DMS53 treated with DMSO at 0.1 percent for 48 hours (cell line): ENCODE measurements around the gene ZNF26.
"Not testable (repeated sequence)": the region's sequence is repeated elsewhere in the genome, so short reads cannot be mapped to it uniquely, and the experiment has no call there.

Experiments used
- DNase-seq: peaks from one replicate; lab custom pipeline; 2025; ENCODE audit not compliant: unreplicated experiment; lab: John Stamatoyannopoulos, UW

The ZNF26 gene

GRCh38 chr12:132955094-132956010 lies 30.8 kb upstream of the ZNF26 start:
- peak; percentile 15 for DNase-seq

- DNase-seq = peak; percentile 64
Observed at GRCh38 chr12:132956011-132956788, 30.0 kb upstream of the ZNF26 start, which contains the start of gene ZNF605. Gene ZNF605 (minus strand): TSS chr12:132956306. CDS start chr12:132945635, 10,671 bp downstream.

- DNase-seq = not testable (repeated sequence)
Observed at GRCh38 chr12:132961790-132962189, 24.4 kb upstream of the ZNF26 start.

GRCh38 chr12:132963947-132964346 lies 22.2 kb upstream of the ZNF26 start:
- DNase-seq = not testable (repeated sequence)

GRCh38 chr12:132965796-132966195 lies 20.4 kb upstream of the ZNF26 start:
- DNase-seq = no peak

GRCh38 chr12:132966676-132967415 lies 19.3 kb upstream of the ZNF26 start:
- DNase-seq = no peak

- DNase-seq = no peak
Observed at GRCh38 chr12:132967736-132968135, 18.4 kb upstream of the ZNF26 start.

- DNase-seq = no peak
Observed at GRCh38 chr12:132972374-132972773, 13.8 kb upstream of the ZNF26 start.

- peak; percentile 47 for DNase-seq
Observed at GRCh38 chr12:132976870-132977269, 9.3 kb upstream of the ZNF26 start.

GRCh38 chr12:132986885-132987225 lies 688 bp downstream of the ZNF26 start:
- no peak for DNase-seq

- no peak for DNase-seq
Observed at GRCh38 chr12:132998741-132999140, 12.6 kb downstream of the ZNF26 start.

GRCh38 chr12:133010657-133011297 lies 24.6 kb downstream of the ZNF26 start:
- DNase-seq = no peak

GRCh38 chr12:133023566-133023965 lies 37.4 kb downstream of the ZNF26 start:
- no peak for DNase-seq

- no peak for DNase-seq
Observed at GRCh38 chr12:133026996-133027395, 40.8 kb downstream of the ZNF26 start.

GRCh38 chr12:133037207-133038005 lies 51.2 kb downstream of the ZNF26 start, which contains the start of gene ZNF84:
Gene ZNF84 (plus strand): TSS chr12:133037509. CDS start chr12:133041468, 3,959 bp downstream.
- peak; percentile 93 for DNase-seq

GRCh38 chr12:133038118-133038709 lies 52.0 kb downstream of the ZNF26 start:
- no peak for DNase-seq

- DNase-seq = no peak
Observed at GRCh38 chr12:133046698-133047097, 60.5 kb downstream of the ZNF26 start.

- no peak for DNase-seq
Observed at GRCh38 chr12:133057446-133057845, 71.3 kb downstream of the ZNF26 start.
